IPS DF 6.9 (cell line): ENCODE data around the gene SNPH.
A peak's percentile ranks its signal among the peaks of the same experiment; 100 is the strongest.

Experiments
- DNase-seq: peaks from one replicate; pipeline ENCODE4 v3.0.0-alpha.2; 2013; ENCODE audit warnings: low read depth, low spot score
- H3K27ac ChIP-seq: one replicate; pipeline ENCODE4 v1.5.1; 2013; ENCODE audit warnings: low read length, control low read depth
- H3K27me3 ChIP-seq: 2 replicates; pipeline ENCODE4 v1.6.1; 2013; ENCODE audit warnings: mild to moderate bottlenecking, low read length; ENCODE audit not compliant: control insufficient read depth, insufficient read depth
- H3K36me3 ChIP-seq: 2 replicates; pipeline ENCODE4 v1.6.1; 2013; ENCODE audit warnings: low read length; ENCODE audit not compliant: control insufficient read depth, insufficient read depth
- H3K4me1 ChIP-seq: 2 replicates; pipeline ENCODE4 v1.6.1; 2013; ENCODE audit warnings: low read length; ENCODE audit not compliant: control insufficient read depth, insufficient read depth
- H3K4me3 ChIP-seq: 2 replicates; pipeline ENCODE4 v1.5.1; 2013; ENCODE audit warnings: mild to moderate bottlenecking, low read length
- H3K9me3 ChIP-seq: 2 replicates; pipeline ENCODE4 v1.6.1; 2013; ENCODE audit warnings: low read length, inconsistent platforms; ENCODE audit not compliant: control insufficient read depth, insufficient read depth
- WGBS: extraction: QIAGEN DNeasy Blood & Tissue Kit; methylation state at CpG from one replicate; pipeline ENCODE4 v1.1.7; 2013; ENCODE audit warnings: mixed read lengths, missing lambda C conversion rate; ENCODE audit not compliant: insufficient read length, insufficient coverage; 5-methylcytosine and 5-hydroxymethylcytosine counted together

Gene SNPH

GRCh38 chr20:1264727-1265126, 1.4 kb upstream of the SNPH start:
- DNase-seq: no peak
- no peaks in the 10 kb centered on the region for H3K27me3 ChIP-seq
- no peaks in the 10 kb centered on the region for H3K36me3 ChIP-seq

GRCh38 chr20:1265226-1265915, 723 bp upstream of the SNPH start:
- Histone ChIP-seq H3K4me1 (peaks cover 2% of the 10 kb centered on the region; the same call in 1 of the 2 replicates), H3K27ac (no peak overlapping the region), H3K36me3 (no peaks in the 10 kb centered on the region), H3K9me3 (no peaks in the 10 kb centered on the region), H3K27me3 (no peaks in the 10 kb centered on the region), H3K4me3 (peak overlapping the region; percentile 59; the same call in 1 of the 2 replicates)
- no peak for DNase-seq
- WGBS: no CpG with 5 or more reads among the region's 4 CpGs

More at GRCh38 chr20:1264727-1265126, 1.4 kb upstream of the SNPH start:
- Histone ChIP-seq H3K9me3 (no peaks in the 10 kb centered on the region), H3K4me3 (no peak overlapping the region), H3K27ac (no peak overlapping the region), H3K4me1 (peaks cover 2% of the 10 kb centered on the region; the same call in 1 of the 2 replicates)
- no CpG with 5 or more reads among the region's 2 CpGs for WGBS

- H3K27ac ChIP-seq: no peak overlapping the region
- WGBS: no CpG with 5 or more reads among the region's 10 CpGs
- no peaks in the 10 kb centered on the region for H3K27me3 ChIP-seq
- peak overlapping the region; percentile 59; the same call in 1 of the 2 replicates for H3K4me3 ChIP-seq
- DNase-seq: no peak
- peaks cover 2% of the 10 kb centered on the region; the same call in 1 of the 2 replicates for H3K4me1 ChIP-seq
- H3K36me3 ChIP-seq: no peaks in the 10 kb centered on the region
- H3K9me3 ChIP-seq: no peaks in the 10 kb centered on the region
Observed at GRCh38 chr20:1265916-1266166, 253 bp upstream of the SNPH start.

- WGBS: no CpG with 5 or more reads among the region's 8 CpGs
- no peaks in the 10 kb centered on the region for H3K9me3 ChIP-seq
- H3K36me3 ChIP-seq: no peaks in the 10 kb centered on the region
- peak overlapping the region; percentile 59; the same call in 1 of the 2 replicates for H3K4me3 ChIP-seq
- H3K27me3 ChIP-seq: no peaks in the 10 kb centered on the region
- no peak overlapping the region for H3K27ac ChIP-seq
- no peak for DNase-seq
- H3K4me1 ChIP-seq: peaks cover 2% of the 10 kb centered on the region; the same call in 1 of the 2 replicates
Observed at GRCh38 chr20:1267161-1267560, 1.1 kb downstream of the SNPH start.

GRCh38 chr20:1267809-1268374, 1.8 kb downstream of the SNPH start:
- no peaks in the 10 kb centered on the region for H3K27me3 ChIP-seq
- no peaks in the 10 kb centered on the region for H3K36me3 ChIP-seq
- WGBS: no CpG with 5 or more reads among the region's 3 CpGs
- H3K27ac ChIP-seq: no peak overlapping the region
- peaks cover 2% of the 10 kb centered on the region; the same call in 1 of the 2 replicates for H3K4me1 ChIP-seq
- DNase-seq: no peak
- no peaks in the 10 kb centered on the region for H3K9me3 ChIP-seq
- H3K4me3 ChIP-seq: no peak overlapping the region

- Histone ChIP-seq H3K9me3 (no peaks in the 10 kb centered on the region), H3K4me3 (no peak overlapping the region), H3K36me3 (no peaks in the 10 kb centered on the region), H3K4me1 (peaks cover 2% of the 10 kb centered on the region; the same call in 1 of the 2 replicates), H3K27me3 (no peaks in the 10 kb centered on the region), H3K27ac (no peak overlapping the region)
- DNase-seq: no peak
- no CpG with 5 or more reads among the region's 8 CpGs for WGBS
Observed at GRCh38 chr20:1269235-1269634, 3.1 kb downstream of the SNPH start.

- no peaks in the 10 kb centered on the region for H3K36me3 ChIP-seq
- no CpG with 5 or more reads among the region's 3 CpGs for WGBS
- no peak overlapping the region for H3K27ac ChIP-seq
- H3K4me1 ChIP-seq: peaks cover 2% of the 10 kb centered on the region; the same call in 1 of the 2 replicates
- H3K27me3 ChIP-seq: no peaks in the 10 kb centered on the region
- DNase-seq: no peak
- H3K9me3 ChIP-seq: no peaks in the 10 kb centered on the region
- H3K4me3 ChIP-seq: no peak overlapping the region
Observed at GRCh38 chr20:1269850-1270249, 3.8 kb downstream of the SNPH start.

GRCh38 chr20:1272368-1273100, 6.4 kb downstream of the SNPH start:
- no peak overlapping the region for H3K4me3 ChIP-seq
- H3K4me1 ChIP-seq: no peaks in the 10 kb centered on the region
- H3K36me3 ChIP-seq: no peaks in the 10 kb centered on the region
- no peak for DNase-seq
- no peaks in the 10 kb centered on the region for H3K9me3 ChIP-seq
- no peaks in the 10 kb centered on the region for H3K27me3 ChIP-seq
- H3K27ac ChIP-seq: no peak overlapping the region
- WGBS: no CpG with 5 or more reads among the region's 6 CpGs

GRCh38 chr20:1273366-1273765, 7.3 kb downstream of the SNPH start:
- H3K4me1 ChIP-seq: no peaks in the 10 kb centered on the region
- no peak overlapping the region for H3K4me3 ChIP-seq
- DNase-seq: no peak
- no peaks in the 10 kb centered on the region for H3K9me3 ChIP-seq
- no peaks in the 10 kb centered on the region for H3K36me3 ChIP-seq
- no peaks in the 10 kb centered on the region for H3K27me3 ChIP-seq
- H3K27ac ChIP-seq: no peak overlapping the region
- WGBS: no CpG with 5 or more reads among the region's 2 CpGs

GRCh38 chr20:1274485-1275311, 8.6 kb downstream of the SNPH start:
- DNase-seq: no peak
- no peaks in the 10 kb centered on the region for H3K27me3 ChIP-seq
- H3K36me3 ChIP-seq: no peaks in the 10 kb centered on the region
- no peaks in the 10 kb centered on the region for H3K4me1 ChIP-seq
- WGBS: no CpG with 5 or more reads among the region's 14 CpGs
- H3K9me3 ChIP-seq: no peaks in the 10 kb centered on the region
- no peak overlapping the region for H3K4me3 ChIP-seq
- H3K27ac ChIP-seq: no peak overlapping the region
